HG02943 (cell line): ENCODE results near the gene ANGPTL8.

Source experiments
- ATAC-seq: cut with Tn5 transposase; IDR thresholded peaks from one replicate; pipeline ENCODE4 v1.9.1; 2021; ENCODE audit warnings: mild to moderate bottlenecking, low read depth, moderate library complexity; ENCODE audit not compliant: unreplicated experiment

The ANGPTL8 gene

DNA sequence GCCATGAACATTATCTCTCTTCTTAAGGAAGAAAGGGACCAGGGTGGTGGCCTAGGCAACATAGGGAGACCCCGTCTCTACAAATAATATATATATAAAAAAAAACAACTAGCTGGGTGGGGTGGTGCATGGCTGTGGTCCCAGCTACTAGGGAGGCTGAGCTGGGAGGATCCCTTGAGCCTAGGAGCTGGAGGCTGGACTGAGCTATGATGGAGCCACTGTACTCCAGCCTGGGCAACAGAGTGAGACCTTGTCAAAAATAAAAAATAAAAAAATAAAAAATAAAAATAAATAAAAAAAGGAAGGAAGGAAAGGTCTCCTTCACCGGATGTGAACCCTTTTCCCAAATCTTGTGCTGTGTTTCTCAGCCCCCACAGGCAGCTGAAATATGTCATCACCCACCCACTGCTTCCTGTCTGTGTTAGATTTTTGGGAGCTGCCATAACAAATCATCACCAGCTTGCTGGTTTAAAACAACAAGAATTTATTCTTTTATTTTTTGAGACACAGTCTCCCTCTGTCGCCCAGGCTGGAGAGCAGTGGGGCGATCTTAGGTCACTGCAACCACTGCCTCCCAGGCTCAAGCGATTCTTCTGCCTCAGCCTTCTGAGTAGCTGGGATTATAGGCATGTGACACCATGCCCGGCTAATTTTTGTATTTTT, 47.0 kb downstream of the ANGPTL8 start:
- ATAC-seq, result no peak

DNA sequence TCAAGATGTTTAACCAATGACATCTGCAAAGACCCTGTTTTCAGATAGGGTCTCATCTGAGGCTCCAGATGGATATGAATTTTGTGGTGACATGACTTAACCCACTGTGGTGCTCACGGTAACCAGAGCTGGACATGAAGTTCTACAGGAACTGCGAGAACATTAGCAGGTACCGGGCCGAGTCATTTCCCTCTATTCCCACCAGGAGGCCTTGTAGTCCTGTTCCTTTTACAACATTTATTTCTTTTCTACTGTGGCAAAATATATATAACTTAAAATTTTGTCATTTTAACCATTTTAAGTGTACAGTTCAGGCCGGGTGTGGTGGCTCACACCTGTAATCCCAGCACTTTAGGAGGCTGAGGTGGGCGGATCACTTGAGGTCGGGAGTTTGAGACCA, 48.9 kb downstream of the ANGPTL8 start:
- no peak for ATAC-seq

DNA sequence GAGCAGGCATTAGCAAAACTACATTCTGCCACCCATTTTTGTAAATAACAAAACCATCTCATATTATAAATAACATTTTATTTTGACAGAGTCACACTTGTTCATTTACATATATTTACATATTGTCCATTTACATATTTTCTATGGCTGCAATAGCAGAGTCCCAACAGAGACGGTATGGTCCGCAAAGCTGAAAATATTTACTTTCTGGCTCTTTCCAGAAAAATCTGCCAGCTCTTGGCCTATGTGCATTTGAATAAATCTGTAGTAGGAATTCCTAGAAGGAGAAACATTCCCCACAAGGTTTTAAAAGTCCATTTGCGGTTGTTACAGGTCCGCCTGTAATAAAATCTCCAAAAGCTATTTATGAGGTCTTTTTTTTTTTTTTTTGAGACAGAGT, 50.8 kb downstream of the ANGPTL8 start:
- no peak for ATAC-seq

DNA sequence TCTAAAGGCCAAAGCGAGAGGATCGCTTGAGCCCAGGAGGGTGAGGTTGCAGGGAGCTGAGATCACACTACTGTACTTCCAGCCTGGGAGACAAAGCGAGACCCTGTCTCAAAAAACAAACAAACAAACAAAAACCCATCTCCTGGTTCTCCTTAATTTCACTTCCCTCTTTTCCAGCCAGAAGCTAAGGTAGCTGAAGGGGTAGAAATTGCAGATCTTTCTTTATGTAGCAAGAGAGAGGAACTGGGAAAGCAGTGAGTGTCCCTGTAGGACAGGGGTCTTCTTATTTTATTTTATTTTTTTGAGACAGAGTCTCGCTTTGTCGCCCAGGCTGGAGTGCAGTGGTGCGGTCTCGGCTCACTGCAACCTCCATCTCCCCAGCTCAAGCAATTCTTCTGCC, 52.0 kb downstream of the ANGPTL8 start:
- no peak for ATAC-seq
